Right forelimb (tissue), 1 donor: ENCODE results near the gene ZFTA.
"Not testable (repeated sequence)": the region's sequence is repeated elsewhere in the genome, so short reads cannot be mapped to it uniquely, and the experiment has no call there.

Experiments
- DNase-seq: peaks from one replicate; pipeline ENCODE4 v3.0.0-alpha.2; 2018

The ZFTA gene

GRCh38 chr11:63768237-63769041 lies at the start of gene ZFTA:
Gene ZFTA, minus strand, starts transcription at chr11:63768775. Its CDS starts 153 bp downstream, at chr11:63768622.
- DNase-seq: peak; percentile 87

- DNase-seq: no peak
Observed at GRCh38 chr11:63817758-63818498, 49.4 kb upstream of the ZFTA start.

- no peak for DNase-seq
Observed at GRCh38 chr11:63816732-63817131, 48.2 kb upstream of the ZFTA start.

DNA sequence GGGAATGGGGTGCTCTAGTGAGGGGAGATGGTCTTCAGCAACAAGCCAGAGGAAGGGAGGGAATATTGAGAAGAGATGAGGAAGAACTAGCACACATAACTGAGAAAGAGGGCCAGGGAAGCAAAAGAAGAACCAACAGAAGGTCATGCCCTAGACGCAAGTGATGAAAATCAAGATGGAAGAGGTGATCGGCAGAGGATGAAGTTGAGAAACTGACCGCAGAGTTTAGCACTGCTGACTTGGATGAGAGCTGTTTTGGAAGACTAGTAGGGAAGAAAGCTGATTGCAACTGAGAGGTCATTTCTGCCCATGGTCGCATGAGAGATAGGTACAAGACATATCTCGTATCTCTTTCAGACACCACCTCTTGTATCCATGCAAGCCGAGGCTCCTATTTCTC lies 47.6 kb upstream of the ZFTA start:
- no peak for DNase-seq

- no peak for DNase-seq
Observed at GRCh38 chr11:63814383-63814736, 45.8 kb upstream of the ZFTA start.

DNA sequence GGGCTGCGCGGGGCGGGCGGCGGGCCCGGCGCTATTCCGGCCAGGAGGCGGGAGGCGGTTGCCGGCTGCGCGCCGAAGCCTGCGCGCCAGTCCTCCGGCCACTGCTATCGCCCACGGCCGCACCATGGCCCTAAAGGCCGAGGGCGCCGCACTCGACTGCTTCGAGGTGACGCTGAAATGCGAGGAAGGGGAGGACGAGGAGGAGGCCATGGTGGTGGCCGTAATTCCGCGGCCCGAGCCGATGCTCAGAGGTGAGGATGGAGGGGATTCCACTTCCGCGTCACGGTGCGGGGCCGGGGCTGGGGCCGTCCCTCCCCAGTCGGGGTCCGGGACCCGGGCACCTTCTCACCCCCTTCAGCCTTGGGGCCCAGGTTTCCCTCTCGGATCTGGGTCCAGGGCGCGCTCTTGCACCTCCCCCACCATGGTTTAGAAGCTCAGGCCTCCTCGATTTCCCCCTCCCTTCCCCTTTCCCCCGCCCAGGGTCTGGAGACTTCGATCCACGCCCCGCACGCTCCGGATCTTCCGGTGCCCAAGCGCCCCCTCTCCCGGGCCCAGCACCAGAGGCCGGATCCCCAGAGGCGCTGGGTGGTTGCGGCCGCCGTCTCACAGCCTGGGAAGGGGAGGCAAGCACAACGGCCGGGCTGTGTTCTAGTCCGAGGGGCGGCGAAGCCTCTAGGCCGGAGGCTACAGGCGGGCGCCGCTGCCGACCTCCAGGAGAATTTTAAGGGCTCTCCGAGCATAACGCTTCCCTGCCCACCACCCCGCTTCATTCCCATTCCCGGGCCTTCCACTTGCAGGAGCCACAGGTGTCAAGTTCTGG lies 45.2 kb upstream of the ZFTA start:
- peak; percentile 76 for DNase-seq

DNA sequence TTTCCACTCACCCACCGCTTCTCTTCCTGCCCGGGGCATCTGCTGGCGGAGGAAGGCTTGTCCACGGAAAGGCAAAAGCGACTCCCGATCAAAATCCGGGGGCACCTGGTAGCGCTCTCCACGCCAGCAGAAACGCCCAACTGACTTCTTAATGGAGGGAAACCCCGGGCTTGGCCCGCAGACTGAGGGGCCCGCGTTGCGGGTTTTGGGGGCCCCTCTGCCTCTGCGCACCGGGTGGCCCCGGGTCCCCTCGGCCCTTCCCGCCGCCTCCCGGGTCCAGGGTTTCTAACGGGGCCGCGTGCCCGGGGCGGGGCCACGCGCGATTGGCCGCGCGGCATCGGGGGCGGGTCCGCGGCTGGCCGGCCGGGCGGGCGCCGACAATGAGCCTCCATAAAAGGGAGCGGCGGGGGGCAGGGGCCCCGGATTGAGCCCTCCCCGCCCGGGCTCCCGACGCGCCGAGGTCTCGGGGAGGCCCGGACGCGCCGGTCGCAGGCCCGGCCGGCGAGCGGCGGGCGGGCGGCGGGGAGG lies 44.5 kb upstream of the ZFTA start, which contains the start of gene SPINDOC:
TSS of gene SPINDOC (plus strand) at position 422 of the 528 bp plus-strand sequence. CDS start 231 bp downstream, outside the sequence.
- DNase-seq: peak; percentile 88

- DNase-seq: no peak
Observed at GRCh38 chr11:63811522-63811921, 42.9 kb upstream of the ZFTA start.

- not testable (repeated sequence) for DNase-seq
Observed at GRCh38 chr11:63810383-63810782, 41.8 kb upstream of the ZFTA start.

DNA sequence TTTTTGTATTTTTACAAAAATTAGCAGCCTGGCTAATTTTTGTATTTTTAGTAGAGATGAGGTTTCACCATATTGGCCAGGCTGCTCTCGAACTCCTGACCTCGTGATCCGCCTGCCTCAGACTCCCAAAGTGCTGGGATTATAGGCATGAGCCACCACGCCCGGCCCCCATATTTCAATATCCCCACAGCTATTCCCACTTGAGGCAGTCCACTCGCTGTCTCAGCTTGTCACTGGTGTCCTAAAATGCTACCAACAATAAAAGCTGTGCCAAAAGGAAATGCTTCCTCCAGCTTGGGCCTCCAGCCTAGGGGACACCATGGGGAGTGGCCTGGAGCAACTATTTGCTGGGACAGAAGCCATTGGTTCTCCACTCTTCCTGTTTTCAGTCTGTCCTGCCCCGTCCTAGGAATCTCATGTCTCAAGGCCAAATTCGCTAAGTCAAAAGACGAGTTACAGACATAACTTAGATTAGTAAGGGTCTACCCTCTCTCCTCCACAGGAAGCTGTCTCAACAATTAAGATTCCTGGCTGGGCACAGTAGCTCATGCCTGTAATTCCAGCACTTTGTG lies 37.4 kb upstream of the ZFTA start:
- no peak for DNase-seq

GRCh38 chr11:63804259-63804658 lies 35.7 kb upstream of the ZFTA start:
- DNase-seq: no peak

DNA sequence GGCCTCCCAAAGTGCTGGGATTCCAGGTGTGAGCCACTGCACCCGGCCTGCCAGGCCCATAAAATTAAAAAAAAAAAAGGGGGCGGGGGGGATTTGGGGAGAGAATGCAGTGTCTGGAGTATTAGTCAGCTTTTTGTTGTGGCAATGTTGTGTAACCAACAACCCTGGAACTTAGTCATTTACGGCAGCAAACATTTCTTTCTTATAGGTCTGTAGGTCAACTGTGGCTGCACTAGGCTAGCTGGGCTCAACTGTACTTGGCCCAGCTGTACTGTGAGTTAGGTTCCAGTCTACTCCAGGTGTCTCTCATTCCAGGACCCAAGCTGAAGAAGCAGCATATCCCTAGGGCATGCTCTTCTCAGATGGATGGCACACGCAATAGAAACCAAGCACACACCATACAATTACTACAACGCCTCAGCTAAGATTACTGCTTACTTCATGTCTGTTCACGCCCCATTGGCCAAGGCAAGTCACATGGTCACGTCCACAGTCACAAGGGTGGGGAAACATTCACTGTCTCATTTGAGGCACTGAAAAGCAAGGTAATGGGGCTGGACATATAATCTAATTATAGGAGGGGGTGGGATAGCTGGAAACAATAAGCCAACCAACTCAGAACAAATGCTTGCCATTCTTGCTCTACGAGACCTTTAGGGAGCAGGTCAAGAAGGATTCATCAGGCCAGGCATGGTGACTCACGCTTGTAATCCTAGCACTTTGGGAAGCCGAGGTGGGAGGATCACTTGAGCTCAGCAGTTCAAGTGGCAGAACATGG lies 34.3 kb upstream of the ZFTA start:
- DNase-seq: no peak

DNA sequence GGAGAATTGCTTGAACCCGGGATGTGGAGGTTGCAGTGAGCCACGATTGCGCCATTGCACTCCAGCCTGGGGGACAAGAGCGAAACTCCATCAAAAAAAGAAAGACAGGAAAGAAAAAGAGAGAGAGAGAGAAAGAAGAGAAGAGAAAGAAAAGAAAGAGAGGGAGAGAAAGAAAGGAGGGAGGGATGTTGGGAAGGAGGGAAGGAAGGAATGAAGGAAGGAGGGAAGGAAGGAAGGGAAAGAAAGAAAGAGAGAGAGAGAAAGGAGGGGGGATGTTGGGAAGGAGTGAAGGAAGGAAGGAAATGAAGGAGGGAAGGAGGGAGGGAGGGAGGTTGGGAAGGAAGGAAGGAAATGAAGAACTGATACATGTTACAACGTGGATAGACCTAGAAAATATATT lies 32.3 kb upstream of the ZFTA start:
- DNase-seq: no peak

- no peak for DNase-seq
Observed at GRCh38 chr11:63795066-63795465, 26.5 kb upstream of the ZFTA start.

DNA sequence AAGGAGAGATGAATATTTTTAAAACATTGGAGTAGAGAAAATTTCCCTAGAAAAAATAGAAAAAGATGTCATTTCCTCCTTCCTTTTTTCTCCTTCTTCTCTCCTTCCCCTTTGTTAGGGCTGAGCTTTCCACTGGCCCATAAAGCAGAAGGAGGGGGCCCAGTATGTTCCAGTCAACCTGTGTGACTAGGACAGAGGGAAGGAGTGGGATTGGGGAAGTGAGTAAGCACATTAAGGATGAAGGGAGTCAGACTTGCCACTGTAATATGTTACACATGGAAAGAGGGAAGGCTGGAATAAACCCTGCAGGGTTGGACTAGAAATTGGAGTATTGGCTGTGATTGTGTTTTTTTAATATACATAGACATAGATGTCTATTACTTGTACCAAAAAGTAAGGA lies 24.6 kb upstream of the ZFTA start:
- no peak for DNase-seq

GRCh38 chr11:63791495-63792167 lies 23.1 kb upstream of the ZFTA start:
- DNase-seq: no peak

DNA sequence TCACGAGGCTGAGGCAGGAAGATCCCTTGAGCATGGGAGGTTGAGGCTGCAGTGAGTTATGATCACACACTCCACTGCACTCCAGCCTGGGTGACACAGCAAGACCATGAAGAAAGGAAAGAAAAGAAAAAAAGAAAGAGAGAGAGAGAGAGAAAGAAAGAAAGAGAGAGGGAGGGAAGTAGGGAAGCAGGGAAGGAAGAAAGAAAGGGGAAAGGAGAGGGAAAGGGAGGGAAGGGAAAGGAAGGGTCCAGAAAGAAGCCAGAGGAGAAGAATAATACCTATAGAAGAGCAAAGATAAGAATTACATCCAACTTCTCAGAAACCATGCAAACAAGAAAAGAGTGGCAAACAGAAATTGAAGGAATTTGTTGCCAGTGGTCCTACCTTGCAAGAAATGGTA lies 17.2 kb upstream of the ZFTA start:
- no peak for DNase-seq

DNA sequence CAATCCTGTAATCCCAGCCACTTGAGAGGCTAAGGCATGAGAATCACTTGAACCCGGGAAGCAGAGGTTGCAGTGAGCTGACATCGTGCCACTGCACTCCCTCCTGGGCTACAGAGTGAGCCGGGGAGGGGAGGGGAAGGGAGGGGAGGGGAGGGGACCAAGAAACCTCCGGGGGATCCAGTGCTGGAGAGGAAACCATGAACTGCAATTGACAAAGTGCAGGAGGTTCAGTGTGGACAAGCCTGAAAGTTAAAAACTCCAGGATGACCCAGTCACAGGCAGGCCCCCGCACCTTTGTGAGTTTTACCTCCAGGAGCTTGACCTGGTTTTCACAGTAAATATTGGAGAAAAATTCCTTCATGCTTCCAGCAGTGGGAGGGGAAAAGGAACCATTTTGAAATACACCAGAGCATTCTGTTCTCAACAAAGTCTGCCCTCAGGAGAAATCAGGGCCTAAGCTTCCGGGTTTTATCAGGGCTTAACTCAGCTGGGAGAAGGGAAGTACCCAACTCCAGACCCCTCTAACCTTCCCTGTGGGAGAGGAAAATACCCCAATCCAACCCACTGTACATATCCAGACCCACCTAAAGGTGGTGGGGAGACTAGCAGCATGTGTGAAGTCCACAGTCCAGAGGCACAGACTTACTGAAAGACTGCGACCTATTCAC lies 15.5 kb upstream of the ZFTA start:
- DNase-seq: no peak

GRCh38 chr11:63782749-63783148 lies 14.2 kb upstream of the ZFTA start:
- no peak for DNase-seq

GRCh38 chr11:63779039-63779438 lies 10.5 kb upstream of the ZFTA start:
- DNase-seq: no peak

DNA sequence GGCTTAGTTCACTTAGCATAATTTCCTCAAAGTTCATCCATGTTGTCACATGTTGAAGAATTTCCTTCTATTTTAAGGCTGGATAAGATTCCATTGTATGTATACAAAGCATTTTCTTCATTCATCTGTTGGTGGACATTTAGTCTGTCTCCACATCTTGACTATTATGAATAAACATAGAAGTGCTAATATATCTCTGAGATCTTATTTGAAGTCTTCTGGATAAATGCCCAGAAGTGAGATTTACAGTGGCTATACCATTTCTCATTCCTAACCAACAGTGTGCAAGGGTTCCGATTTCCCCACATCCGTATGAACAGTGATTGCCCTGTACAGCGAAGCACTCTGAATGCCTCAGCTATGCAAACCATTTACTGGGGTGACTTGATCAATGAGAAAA lies 6.6 kb upstream of the ZFTA start:
- DNase-seq: no peak
